H9 (cell line): ENCODE data around the gene NTSR1. TPM values are rescaled to one million over a fixed set of nuclear protein-coding genes. Genes with fewer than 3 reads are reported as not detected.

Experiments used
- DNase-seq: peaks from one replicate; pipeline ENCODE4 v3.0.0-alpha.2; 2017
- H2AFZ ChIP-seq: one replicate; pipeline ENCODE4 v1.6.1; 2013; ENCODE audit warnings: mild to moderate bottlenecking, low read length, control low read depth, moderate library complexity
- H2AK5ac ChIP-seq: 2 replicates; pipeline ENCODE4 v1.6.1; 2013; ENCODE audit warnings: low read length, control low read depth, mixed read lengths; ENCODE audit not compliant: insufficient read length
- H2BK120ac ChIP-seq: one replicate; pipeline ENCODE4 v1.6.1; 2013; ENCODE audit warnings: low read depth, mild to moderate bottlenecking, low read length, control low read depth, inconsistent platforms; ENCODE audit not compliant: poor library complexity, severe bottlenecking
- H2BK12ac ChIP-seq: 2 replicates; pipeline ENCODE4 v1.6.1; 2013; ENCODE audit warnings: low read length, control low read depth, mixed read lengths, low read depth; ENCODE audit not compliant: insufficient read length
- H2BK15ac ChIP-seq: 2 replicates; pipeline ENCODE4 v1.6.1; 2013; ENCODE audit warnings: low read depth, low read length, control low read depth
- H2BK20ac ChIP-seq: one replicate; pipeline ENCODE4 v1.6.1; 2013; ENCODE audit warnings: low read depth, mild to moderate bottlenecking, low read length, control low read depth, inconsistent platforms; ENCODE audit not compliant: poor library complexity, severe bottlenecking
- H2BK5ac ChIP-seq: 2 replicates; pipeline ENCODE4 v1.6.1; 2013; ENCODE audit warnings: low read length, control low read depth, mixed read lengths; ENCODE audit not compliant: insufficient read length
- H3K14ac ChIP-seq: 2 replicates; pipeline ENCODE4 v1.6.1; 2013; ENCODE audit warnings: low read length, control low read depth; ENCODE audit not compliant: insufficient read depth
- H3K18ac ChIP-seq: 2 replicates; pipeline ENCODE4 v1.6.1; 2013; ENCODE audit warnings: low read depth, mild to moderate bottlenecking, mixed read lengths, low read length, control low read depth; ENCODE audit not compliant: insufficient read length
- H3K23ac ChIP-seq: 2 replicates; pipeline ENCODE4 v1.6.1; 2013; ENCODE audit warnings: low read length, control low read depth, mixed read lengths, low read depth; ENCODE audit not compliant: insufficient read length
- H3K23me2 ChIP-seq: 2 replicates; pipeline ENCODE4 v1.6.1; 2013; ENCODE audit warnings: low read depth, mild to moderate bottlenecking, mixed read lengths, low read length, control low read depth; ENCODE audit not compliant: insufficient read length, poor library complexity, severe bottlenecking
- H3K27ac ChIP-seq: 2 replicates; pipeline ENCODE4 v1.5.1; 2013; ENCODE audit warnings: low read length, control low read depth, mixed read lengths, low read depth; ENCODE audit not compliant: insufficient read length
- H3K27me3 ChIP-seq: 2 replicates; pipeline ENCODE4 v1.6.1; 2013; ENCODE audit warnings: low read length, control low read depth, inconsistent platforms; ENCODE audit not compliant: insufficient read depth
- H3K4ac ChIP-seq: 2 replicates; pipeline ENCODE4 v1.6.1; 2013; ENCODE audit warnings: low read depth, mild to moderate bottlenecking, control low read depth, inconsistent platforms, low read length, moderate library complexity
- H3K4me1 ChIP-seq: 2 replicates; pipeline ENCODE4 v1.6.1; 2013; ENCODE audit warnings: low read length, control low read depth, inconsistent platforms; ENCODE audit not compliant: insufficient read depth
- H3K4me2 ChIP-seq: 2 replicates; pipeline ENCODE4 v1.6.1; 2013; ENCODE audit warnings: low read length, control low read depth, mixed read lengths; ENCODE audit not compliant: insufficient read length, insufficient read depth
- H3K56ac ChIP-seq: 2 replicates; pipeline ENCODE4 v1.6.1; 2013; ENCODE audit warnings: low read depth, mild to moderate bottlenecking, mixed read lengths, low read length, control low read depth; ENCODE audit not compliant: insufficient read length
- H3K79me1 ChIP-seq: 2 replicates; pipeline ENCODE4 v1.6.1; 2013; ENCODE audit warnings: low read depth, mild to moderate bottlenecking, moderate library complexity, low read length, control low read depth, inconsistent platforms; ENCODE audit not compliant: insufficient read depth, poor library complexity, severe bottlenecking
- H3K79me2 ChIP-seq: 2 replicates; pipeline ENCODE4 v1.6.1; 2013; ENCODE audit warnings: low read length, control low read depth, inconsistent platforms; ENCODE audit not compliant: insufficient read depth
- H3K9ac ChIP-seq: 2 replicates; pipeline ENCODE4 v1.6.1; 2013; ENCODE audit warnings: low read length, control low read depth, mixed read lengths; ENCODE audit not compliant: insufficient read length; ENCODE audit errors: extremely low read depth
- H3K9me3 ChIP-seq: one replicate; pipeline ENCODE4 v1.6.1; 2013; ENCODE audit warnings: low read depth, low read length, inconsistent platforms; ENCODE audit not compliant: control insufficient read depth
- H3T11ph ChIP-seq: one replicate; pipeline ENCODE4 v1.6.1; 2013; ENCODE audit warnings: mild to moderate bottlenecking, low read length, control low read depth, inconsistent platforms
- H4K20me1 ChIP-seq: one replicate; pipeline ENCODE4 v1.6.1; 2013; ENCODE audit not compliant: control insufficient read depth, insufficient read length, insufficient read depth
- H4K5ac ChIP-seq: 2 replicates; pipeline ENCODE4 v1.6.1; 2013; ENCODE audit warnings: low read depth, mild to moderate bottlenecking, mixed read lengths, low read length, control low read depth; ENCODE audit not compliant: insufficient read length
- H4K8ac ChIP-seq: replicated peaks from 2 replicates; pipeline ENCODE4 v1.6.1; 2013; ENCODE audit warnings: low read length, control low read depth, mixed read lengths, low read depth; ENCODE audit not compliant: insufficient read length
- H4K91ac ChIP-seq: 2 replicates; pipeline ENCODE4 v1.6.1; 2013; ENCODE audit warnings: low read depth, mild to moderate bottlenecking, moderate library complexity, mixed read lengths, low read length, control low read depth; ENCODE audit not compliant: insufficient read length
- H3K27ac Mint-ChIP-seq, 3 experiments: 2 replicates in 2 of 3; 3 replicates in 1 of 3; pipeline ENCODE4 v1.8.0; 2020 to 2021; ENCODE audit warnings: mixed read lengths in 3 of 3, mild to moderate bottlenecking in 1 of 3, moderate library complexity in 1 of 3
- H3K27me3 Mint-ChIP-seq: 2 replicates; pipeline ENCODE4 v1.8.0; 2021; ENCODE audit warnings: low read depth, mild to moderate bottlenecking, moderate library complexity, mixed read lengths
- H3K36me3 Mint-ChIP-seq, 3 experiments: 2 replicates in 2 of 3; 3 replicates in 1 of 3; pipeline ENCODE4 v1.8.0; 2020 to 2021; ENCODE audit warnings: low read depth in 3 of 3, mixed read lengths in 3 of 3; ENCODE audit not compliant: insufficient read depth in 1 of 3
- H3K4me1 Mint-ChIP-seq, 2 experiments: 2 replicates each; pipeline ENCODE4 v1.8.0; 2020; ENCODE audit warnings: mixed read lengths in 2 of 2
- H3K4me3 Mint-ChIP-seq, 2 experiments: 2 replicates in 1 of 2; 3 replicates in 1 of 2; pipeline ENCODE4 v1.8.0; 2020 to 2021; ENCODE audit warnings: mild to moderate bottlenecking in 2 of 2, mixed read lengths in 2 of 2, moderate library complexity in 1 of 2
- H3K9me3 Mint-ChIP-seq, 2 experiments: 2 replicates in 1 of 2; 3 replicates in 1 of 2; pipeline ENCODE4 v1.8.0; 2020; ENCODE audit warnings: mild to moderate bottlenecking in 2 of 2, mixed read lengths in 2 of 2, moderate library complexity in 1 of 2
- CTCF ChIP-seq: fragments of 200-600 bp; sonication (generic); conservative IDR thresholded peaks from 3 replicates; pipeline ENCODE4 v1.8.0; 2021; ENCODE audit warnings: antibody characterized with exemption, mild to moderate bottlenecking
- WGBS: extraction: QIAGEN DNeasy Blood & Tissue Kit; methylation state at CpG from one replicate; pipeline ENCODE4 v1.1.7; 2013; ENCODE audit warnings: missing lambda C conversion rate, low lambda C conversion rate, mixed read lengths; ENCODE audit not compliant: insufficient read length; ENCODE audit errors: extremely low coverage; 5-methylcytosine and 5-hydroxymethylcytosine counted together
- total RNA-seq: library from RNA; stranded (reverse); gene quantifications from 2 replicates; pipeline ENCODE4 v1.2.1, GENCODE V29; 2021

Gene NTSR1
- total RNA-seq, 1 experiment from 2014 or later: 0.11 TPM

DNA sequence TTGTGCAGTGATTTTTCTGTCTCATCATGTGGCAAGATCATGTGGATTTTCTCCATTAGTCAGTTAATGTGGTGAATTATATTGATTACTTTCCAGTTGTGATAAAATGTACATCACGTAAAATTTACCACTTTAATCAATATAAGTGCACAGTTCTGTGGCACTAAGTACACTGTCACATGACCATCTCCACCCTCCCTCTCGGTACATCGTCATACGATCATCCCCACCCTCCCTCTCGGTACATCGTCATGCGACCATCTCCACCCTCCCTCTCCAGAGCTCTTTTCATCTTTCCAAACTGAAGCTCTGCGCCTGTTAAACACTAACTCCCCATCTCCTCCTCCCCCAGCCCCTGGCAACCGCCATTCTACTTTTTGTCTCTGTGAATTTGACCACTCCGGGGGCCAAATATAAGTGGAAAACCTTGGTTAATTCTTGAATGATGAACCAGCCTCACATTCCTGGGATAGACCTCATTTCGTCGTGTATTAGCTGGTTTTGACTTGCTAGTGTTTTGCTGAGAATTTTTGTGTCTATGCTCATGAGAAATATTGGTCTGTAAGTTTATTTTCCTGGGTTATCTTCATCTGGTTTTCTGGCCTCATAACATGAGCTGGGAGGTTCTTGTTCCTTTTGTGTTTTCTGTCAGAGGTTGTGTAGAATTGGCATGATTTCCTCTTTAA, 10.8 kb downstream of the NTSR1 start:
- Histone ChIP-seq H3K4ac (no peak overlapping the region), H3K4me1 (no peaks in the 10 kb centered on the region), H3K18ac (no peak overlapping the region), H4K20me1 (no peaks in the 10 kb centered on the region), H2AK5ac (no peak overlapping the region), H4K5ac (no peak overlapping the region), H3K27ac (no peak overlapping the region), H2BK20ac (no peak overlapping the region), H4K91ac (no peak overlapping the region), H2AFZ (no peak overlapping the region), H2BK120ac (no peak overlapping the region), H3K4me2 (no peak overlapping the region), H4K8ac (no peak overlapping the region), H3K79me2 (no peaks in the 10 kb centered on the region), H3T11ph (no peak overlapping the region), H3K14ac (no peak overlapping the region), H3K79me1 (no peaks in the 10 kb centered on the region), H3K56ac (no peak overlapping the region), H3K9ac (no peak overlapping the region), H3K23ac (no peak overlapping the region), H2BK12ac (no peak overlapping the region), H2BK15ac (no peak overlapping the region), H3K27me3 (no peaks in the 10 kb centered on the region), H2BK5ac (no peak overlapping the region), H3K23me2 (no peaks in the 10 kb centered on the region), H3K9me3 (peaks cover 4% of the 10 kb centered on the region)
- no CpG with 5 or more reads among the region's 12 CpGs for WGBS
- TF ChIP-seq CTCF: no peak
- Mint-ChIP-seq H3K9me3 (peaks cover 20 to 28% of the 10 kb centered on the region in 2 experiments), H3K27me3 (peaks cover 69% of the 10 kb centered on the region), H3K27ac (no peak overlapping the region), H3K4me1 (peaks cover 0 to 6% of the 10 kb centered on the region in 2 experiments; a peak in 2 of 4 replicates), H3K36me3 (peaks cover 2 to 20% (median 4%) of the 10 kb centered on the region in 3 experiments; a peak in 6 of 7 replicates), H3K4me3 (no peak overlapping the region)
- DNase-seq: no peak
